Parathyroid adenoma (tissue), 2 donors: ENCODE measurements around the gene GFER.

ENCODE experiments used
- H2AFZ ChIP-seq: fragments of 300-600 bp; sonication (generic); one replicate; pipeline ENCODE4 v1.7.0; 2017; ENCODE audit warnings: antibody characterized with exemption, mild to moderate bottlenecking
- H3K27ac ChIP-seq: fragments of 300-600 bp; sonication (generic); one replicate; pipeline ENCODE4 v1.7.0; 2017
- H3K27me3 ChIP-seq: fragments of 300-600 bp; sonication (generic); one replicate; pipeline ENCODE4 v1.7.0; 2017; ENCODE audit warnings: low read length; ENCODE audit not compliant: control insufficient read depth, insufficient read depth
- H3K36me3 ChIP-seq: fragments of 300-600 bp; sonication (generic); one replicate; pipeline ENCODE4 v1.7.0; 2017; ENCODE audit warnings: low read length; ENCODE audit not compliant: control insufficient read depth, insufficient read depth
- H3K4me1 ChIP-seq: fragments of 300-600 bp; sonication (generic); one replicate; pipeline ENCODE4 v1.7.0; 2017; ENCODE audit warnings: control low read depth
- H3K4me2 ChIP-seq: fragments of 300-600 bp; sonication (generic); one replicate; pipeline ENCODE4 v1.7.0; 2017; ENCODE audit warnings: low read length
- H3K4me3 ChIP-seq: fragments of 300-600 bp; sonication (generic); one replicate; pipeline ENCODE4 v1.7.0; 2017; ENCODE audit warnings: low read depth, low read length
- H3K79me2 ChIP-seq: fragments of 300-600 bp; sonication (generic); one replicate; pipeline ENCODE4 v1.7.0; 2017; ENCODE audit warnings: control low read depth
- H3K9ac ChIP-seq: fragments of 300-600 bp; sonication (generic); one replicate; pipeline ENCODE4 v1.7.0; 2017; ENCODE audit warnings: mild to moderate bottlenecking
- H3K9me3 ChIP-seq: fragments of 300-600 bp; sonication (generic); one replicate; pipeline ENCODE4 v1.7.0; 2017; ENCODE audit warnings: low read length; ENCODE audit not compliant: control insufficient read depth
- TF ChIP-seq, protein P1 (sequence below): fragments of 300-600 bp; sonication (generic); IDR thresholded peaks from one replicate; pipeline ENCODE4 v1.7.0; 2017; ENCODE audit warnings: antibody characterized with exemption, mild to moderate bottlenecking
- donor health status: primary hyperparathyroidism.

GFER gene

DNA sequence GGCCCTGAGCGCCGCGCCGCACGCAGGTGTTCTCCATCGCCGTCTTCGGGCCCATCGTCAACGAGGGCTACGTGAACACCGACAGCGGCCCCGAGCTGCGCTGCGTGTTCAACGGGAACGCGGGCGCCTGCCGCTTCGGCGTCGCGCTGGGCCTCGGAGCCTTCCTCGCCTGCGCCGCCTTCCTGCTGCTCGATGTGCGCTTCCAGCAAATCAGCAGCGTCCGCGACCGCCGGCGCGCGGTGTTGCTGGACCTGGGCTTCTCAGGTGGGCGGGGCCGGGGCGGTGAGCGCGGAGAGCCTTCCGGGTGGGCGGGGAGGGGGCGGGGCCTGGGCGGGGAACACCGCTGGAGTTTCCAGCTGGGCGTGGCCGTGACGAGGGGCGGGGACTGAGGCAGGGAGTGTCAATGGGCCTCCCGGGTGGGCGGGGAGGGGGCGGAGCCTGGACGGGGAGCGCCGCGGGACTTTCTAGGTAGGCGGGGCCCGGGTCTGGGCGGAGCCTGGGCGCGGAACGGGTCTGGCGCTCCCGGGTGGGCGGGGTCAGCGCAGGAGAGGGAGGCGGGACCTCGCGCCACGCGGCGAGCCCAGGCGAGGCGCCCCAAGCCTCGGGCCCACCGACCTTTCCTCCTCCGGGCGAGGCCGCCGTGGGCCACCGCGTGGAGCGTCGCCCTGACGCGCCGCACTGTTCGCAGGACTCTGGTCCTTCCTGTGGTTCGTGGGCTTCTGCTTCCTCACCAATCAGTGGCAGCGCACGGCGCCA is 8.1 kb downstream of the GFER start:
- peak overlapping the region; percentile 11 for H3K4me3 ChIP-seq
- TF ChIP-seq, protein P1, sequence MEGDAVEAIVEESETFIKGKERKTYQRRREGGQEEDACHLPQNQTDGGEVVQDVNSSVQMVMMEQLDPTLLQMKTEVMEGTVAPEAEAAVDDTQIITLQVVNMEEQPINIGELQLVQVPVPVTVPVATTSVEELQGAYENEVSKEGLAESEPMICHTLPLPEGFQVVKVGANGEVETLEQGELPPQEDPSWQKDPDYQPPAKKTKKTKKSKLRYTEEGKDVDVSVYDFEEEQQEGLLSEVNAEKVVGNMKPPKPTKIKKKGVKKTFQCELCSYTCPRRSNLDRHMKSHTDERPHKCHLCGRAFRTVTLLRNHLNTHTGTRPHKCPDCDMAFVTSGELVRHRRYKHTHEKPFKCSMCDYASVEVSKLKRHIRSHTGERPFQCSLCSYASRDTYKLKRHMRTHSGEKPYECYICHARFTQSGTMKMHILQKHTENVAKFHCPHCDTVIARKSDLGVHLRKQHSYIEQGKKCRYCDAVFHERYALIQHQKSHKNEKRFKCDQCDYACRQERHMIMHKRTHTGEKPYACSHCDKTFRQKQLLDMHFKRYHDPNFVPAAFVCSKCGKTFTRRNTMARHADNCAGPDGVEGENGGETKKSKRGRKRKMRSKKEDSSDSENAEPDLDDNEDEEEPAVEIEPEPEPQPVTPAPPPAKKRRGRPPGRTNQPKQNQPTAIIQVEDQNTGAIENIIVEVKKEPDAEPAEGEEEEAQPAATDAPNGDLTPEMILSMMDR = no peak
- peaks cover 3% of the 10 kb centered on the region for H3K4me1 ChIP-seq
- H3K36me3 ChIP-seq = no peaks in the 10 kb centered on the region
- no peaks in the 10 kb centered on the region for H3K9me3 ChIP-seq
- H3K27me3 ChIP-seq = no peaks in the 10 kb centered on the region
- no peaks in the 10 kb centered on the region for H3K79me2 ChIP-seq
- no peak overlapping the region for H2AFZ ChIP-seq
- H3K4me2 ChIP-seq = no peak overlapping the region
- no peak overlapping the region for H3K27ac ChIP-seq
- no peak overlapping the region for H3K9ac ChIP-seq

DNA sequence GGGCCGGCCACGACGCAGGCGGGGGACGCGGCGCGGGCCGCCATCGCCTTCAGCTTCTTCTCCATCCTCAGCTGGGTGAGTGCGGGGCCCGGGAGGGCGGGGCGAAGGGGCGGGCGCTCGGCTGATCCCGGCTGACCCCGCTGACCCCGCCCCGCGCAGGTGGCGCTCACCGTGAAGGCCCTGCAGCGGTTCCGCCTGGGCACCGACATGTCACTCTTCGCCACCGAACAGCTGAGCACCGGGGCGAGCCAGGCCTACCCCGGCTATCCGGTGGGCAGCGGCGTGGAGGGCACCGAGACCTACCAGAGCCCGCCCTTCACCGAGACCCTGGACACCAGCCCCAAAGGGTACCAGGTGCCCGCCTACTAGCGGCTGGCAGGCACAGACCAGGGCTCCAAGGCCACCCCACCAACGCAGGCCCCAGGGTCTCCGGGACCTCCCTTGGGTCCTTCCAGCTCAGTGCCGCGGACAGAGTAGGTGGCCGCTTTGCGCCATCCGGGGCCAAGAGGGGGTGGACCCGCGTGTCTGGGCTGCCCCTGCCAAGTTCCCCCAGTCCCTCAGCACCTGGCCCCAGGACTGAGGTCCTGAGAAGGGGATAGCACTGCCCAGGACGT is 8.8 kb downstream of the GFER start:
- TF ChIP-seq, protein P1 = no peak
- Histone ChIP-seq H3K4me1 (peaks cover 3% of the 10 kb centered on the region), H3K36me3 (no peaks in the 10 kb centered on the region), H3K79me2 (no peaks in the 10 kb centered on the region), H3K27me3 (no peaks in the 10 kb centered on the region), H3K27ac (no peak overlapping the region), H3K4me3 (no peak overlapping the region), H2AFZ (no peak overlapping the region), H3K4me2 (no peak overlapping the region), H3K9ac (no peak overlapping the region), H3K9me3 (no peaks in the 10 kb centered on the region)

DNA sequence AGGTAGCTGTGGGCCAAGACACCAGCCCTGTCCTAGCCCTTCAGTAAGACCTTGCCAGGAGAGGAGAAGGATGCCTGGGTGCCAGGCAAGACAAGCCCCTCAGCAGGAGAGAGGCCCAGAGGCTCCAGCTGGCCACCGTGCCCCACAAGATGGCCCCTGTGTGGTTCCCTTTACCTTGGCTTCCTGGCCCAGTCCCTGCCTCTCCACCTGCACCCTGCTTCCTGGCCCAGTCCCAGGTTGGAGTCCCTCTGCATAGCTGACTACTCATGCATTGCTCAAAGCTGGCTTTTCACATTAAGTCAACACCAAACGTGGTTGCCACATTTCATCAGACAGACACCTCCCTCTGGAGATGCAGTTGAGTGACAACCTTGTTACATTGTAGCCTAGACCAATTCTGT is 9.7 kb downstream of the GFER start:
- H3K79me2 ChIP-seq = no peaks in the 10 kb centered on the region
- no peaks in the 10 kb centered on the region for H3K27me3 ChIP-seq
- no peak overlapping the region for H3K4me3 ChIP-seq
- H2AFZ ChIP-seq = no peak overlapping the region
- TF ChIP-seq, protein P1 = no peak
- no peak overlapping the region for H3K9ac ChIP-seq
- no peak overlapping the region for H3K4me2 ChIP-seq
- no peaks in the 10 kb centered on the region for H3K36me3 ChIP-seq
- no peaks in the 10 kb centered on the region for H3K9me3 ChIP-seq
- H3K4me1 ChIP-seq = peaks cover 3% of the 10 kb centered on the region
- no peak overlapping the region for H3K27ac ChIP-seq

DNA sequence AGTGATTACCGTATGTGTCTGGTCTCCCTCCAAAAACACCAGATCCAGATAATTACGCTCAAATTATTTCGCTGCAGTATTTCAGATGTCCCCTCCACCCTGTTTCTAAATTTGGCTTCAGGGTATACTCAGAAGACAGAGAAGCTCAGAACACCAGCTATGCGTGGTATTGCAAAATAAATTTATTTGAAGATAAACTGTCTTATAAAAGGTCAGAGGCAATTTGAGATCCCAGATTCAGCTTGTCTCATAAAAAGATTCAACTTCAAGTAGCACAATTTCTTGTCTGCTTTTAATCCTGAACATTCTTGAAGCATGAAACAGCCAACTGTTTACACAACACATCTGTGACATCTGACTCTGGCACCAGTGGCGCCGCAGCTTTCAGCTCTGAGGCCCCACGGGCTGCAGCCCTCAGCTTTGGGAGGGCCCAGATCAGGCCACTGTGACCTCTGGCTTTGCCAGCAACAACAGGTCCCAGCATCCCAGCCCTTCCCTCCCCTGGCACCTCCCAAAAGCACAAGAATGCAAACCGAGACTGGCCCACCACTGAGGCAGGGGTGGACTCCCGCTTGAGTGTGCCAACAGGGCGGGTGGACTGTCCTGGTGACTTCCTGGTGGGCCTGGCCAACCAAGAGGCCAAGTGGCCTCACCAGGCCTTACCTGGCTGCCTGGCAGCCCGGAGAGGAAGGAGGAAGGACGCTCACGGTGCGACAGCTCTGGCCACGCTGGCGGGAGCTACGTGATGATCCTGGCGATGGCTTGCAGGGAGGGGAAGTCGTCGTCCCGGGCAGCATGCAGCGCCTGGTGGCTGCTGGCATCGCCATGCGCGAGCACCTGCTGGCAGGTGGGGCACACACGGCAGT is 13.7 kb downstream of the GFER start:
- no peaks in the 10 kb centered on the region for H3K79me2 ChIP-seq
- no peaks in the 10 kb centered on the region for H3K27me3 ChIP-seq
- TF ChIP-seq, protein P1 = no peak
- H3K36me3 ChIP-seq = no peaks in the 10 kb centered on the region
- no peak overlapping the region for H3K9ac ChIP-seq
- no peak overlapping the region for H2AFZ ChIP-seq
- H3K4me1 ChIP-seq = no peaks in the 10 kb centered on the region
- H3K27ac ChIP-seq = no peak overlapping the region
- H3K9me3 ChIP-seq = no peaks in the 10 kb centered on the region
- H3K4me3 ChIP-seq = no peak overlapping the region
- H3K4me2 ChIP-seq = no peak overlapping the region
